HEK293 (cell line): ENCODE data around the gene OR7G3.

Experiments
- CTCF ChIA-PET: fragments of 350-600 bp; formaldehyde crosslinking; extraction: SDS; loops from one replicate; lab custom pipeline; 2021; ENCODE audit warnings: antibody characterized with exemption; lab: Yijun Ruan, JAX
- POLR2A ChIA-PET: fragments of 300-600 bp; formaldehyde crosslinking; extraction: SDS; loops from one replicate; lab custom pipeline; 2020; ENCODE audit warnings: antibody characterized with exemption, inconsistent platforms; lab: Yijun Ruan, JAX
- H3K27ac ChIP-seq: fragments of 200-500 bp; sonication (Bioruptor generic); 2 replicates; pipeline ENCODE4 v1.5.1; 2014; ENCODE audit warnings: low read depth, low read length, control low read depth, inconsistent platforms; ENCODE audit errors: extremely low read depth
- H3K36me3 ChIP-seq, 2 experiments: fragments of 200-500 bp in 1 of 2; sonication (Bioruptor generic) in 1 of 2; 1 replicate in 1 of 2; 2 replicates in 1 of 2; pipeline ENCODE4 v1.5.1; 2014 to 2017; ENCODE audit warnings: inconsistent platforms in 2 of 2, low read length in 2 of 2; ENCODE audit not compliant: control insufficient read depth in 2 of 2, insufficient read depth in 1 of 2
- H3K4me1 ChIP-seq: fragments of 200-500 bp; sonication (Bioruptor generic); 2 replicates; pipeline ENCODE4 v1.5.1; 2014; ENCODE audit warnings: mild to moderate bottlenecking, low read length, inconsistent platforms; ENCODE audit not compliant: control insufficient read depth, insufficient read depth
- H3K4me3 ChIP-seq: 2 replicates; pipeline ENCODE4 v1.5.1; 2011; ENCODE audit warnings: low read depth, mild to moderate bottlenecking, control low read depth, low read length, moderate library complexity
- H3K9me3 ChIP-seq: fragments of 200-500 bp; sonication (Bioruptor generic); 2 replicates; pipeline ENCODE4 v1.5.1; 2014; ENCODE audit warnings: low read depth, low read length, inconsistent platforms; ENCODE audit not compliant: control insufficient read depth, insufficient read depth
- ELK4 ChIP-seq: IDR thresholded peaks from 2 replicates; pipeline ENCODE4 v1.6.1; 2011; ENCODE audit warnings: mild to moderate bottlenecking, low read depth, low read length, borderline replicate concordance
- GFI1B ChIP-seq: fragments of 450-650 bp; formaldehyde crosslinking; IDR thresholded peaks from 2 replicates; pipeline ENCODE4 v1.5.1; 2016; ENCODE audit warnings: missing biosample characterization, missing genetic modification characterization
- GLIS1 ChIP-seq: fragments of 450-650 bp; formaldehyde crosslinking; IDR thresholded peaks from 2 replicates; pipeline ENCODE4 v1.5.1; 2016; ENCODE audit warnings: missing biosample characterization, missing genetic modification characterization
- GLIS2 ChIP-seq: fragments of 450-650 bp; formaldehyde crosslinking; IDR thresholded peaks from 2 replicates; pipeline ENCODE4 v1.5.1; 2016; ENCODE audit warnings: missing biosample characterization, missing genetic modification characterization
- KLF8 ChIP-seq: fragments of 450-650 bp; formaldehyde crosslinking; IDR thresholded peaks from 2 replicates; pipeline ENCODE4 v1.5.1; 2016; ENCODE audit warnings: missing biosample characterization, missing genetic modification characterization
- SP3 ChIP-seq: fragments of 450-650 bp; formaldehyde crosslinking; IDR thresholded peaks from 2 replicates; pipeline ENCODE4 v1.5.1; 2016; ENCODE audit warnings: missing biosample characterization, missing genetic modification characterization
- TRIM28 ChIP-seq: IDR thresholded peaks from 2 replicates; pipeline ENCODE4 v1.6.1; 2011; ENCODE audit warnings: low read length, control low read depth, borderline replicate concordance
- ZFP41 ChIP-seq: fragments of 450-650 bp; formaldehyde crosslinking; IDR thresholded peaks from 2 replicates; pipeline ENCODE4 v1.5.1; 2016; ENCODE audit warnings: missing biosample characterization, missing genetic modification characterization, borderline replicate concordance
- ZNF211 ChIP-seq: fragments of 450-650 bp; formaldehyde crosslinking; IDR thresholded peaks from 2 replicates; pipeline ENCODE4 v1.5.1; 2016; ENCODE audit warnings: low read depth, missing biosample characterization, missing genetic modification characterization
- ZNF221 ChIP-seq: fragments of 450-650 bp; formaldehyde crosslinking; IDR thresholded peaks from 2 replicates; pipeline ENCODE4 v1.5.1; 2017; ENCODE audit warnings: missing biosample characterization, missing genetic modification characterization, borderline replicate concordance
- ZNF223 ChIP-seq: fragments of 450-650 bp; formaldehyde crosslinking; IDR thresholded peaks from 2 replicates; pipeline ENCODE4 v1.5.1; 2016; ENCODE audit warnings: missing biosample characterization, missing genetic modification characterization
- ZNF394 ChIP-seq: fragments of 450-650 bp; formaldehyde crosslinking; IDR thresholded peaks from 2 replicates; pipeline ENCODE4 v1.5.1; 2016; ENCODE audit warnings: missing biosample characterization, missing genetic modification characterization, mild to moderate bottlenecking, moderate library complexity, borderline replicate concordance
- ZNF404 ChIP-seq: fragments of 450-650 bp; formaldehyde crosslinking; IDR thresholded peaks from 2 replicates; pipeline ENCODE4 v1.5.1; 2017; ENCODE audit warnings: missing biosample characterization, missing genetic modification characterization
- ZNF544 ChIP-seq: fragments of 450-650 bp; formaldehyde crosslinking; IDR thresholded peaks from 2 replicates; pipeline ENCODE4 v1.5.0; 2017; ENCODE audit warnings: missing biosample characterization, missing genetic modification characterization
- ZNF549 ChIP-seq: fragments of 450-650 bp; IDR thresholded peaks from 2 replicates; pipeline ENCODE4 v1.5.1; 2018; ENCODE audit warnings: missing biosample characterization, missing genetic modification characterization, mild to moderate bottlenecking, inconsistent platforms, moderate library complexity
- ZNF610 ChIP-seq: fragments of 450-650 bp; formaldehyde crosslinking; IDR thresholded peaks from 2 replicates; pipeline ENCODE4 v1.5.1; 2016; ENCODE audit warnings: missing biosample characterization, missing genetic modification characterization, borderline replicate concordance
- ZNF654 ChIP-seq: fragments of 450-650 bp; formaldehyde crosslinking; IDR thresholded peaks from 2 replicates; pipeline ENCODE4 v1.5.1; 2016; ENCODE audit warnings: low read depth, missing biosample characterization, missing genetic modification characterization
- ZNF658 ChIP-seq: fragments of 450-650 bp; formaldehyde crosslinking; IDR thresholded peaks from 2 replicates; pipeline ENCODE4; 2016; ENCODE audit warnings: missing biosample characterization, missing genetic modification characterization
- ZXDB ChIP-seq: fragments of 450-650 bp; formaldehyde crosslinking; IDR thresholded peaks from 2 replicates; pipeline ENCODE4 v1.5.1; 2016; ENCODE audit warnings: missing biosample characterization, missing genetic modification characterization
- TF ChIP-seq, protein P1 (sequence below): fragments of 450-650 bp; formaldehyde crosslinking; IDR thresholded peaks from 2 replicates; pipeline ENCODE4 v1.5.1; 2016; ENCODE audit warnings: missing biosample characterization, missing genetic modification characterization, low read depth
- TF ChIP-seq, protein P2 (sequence below): fragments of 450-650 bp; formaldehyde crosslinking; IDR thresholded peaks from 2 replicates; pipeline ENCODE4 v1.5.1; 2016; ENCODE audit warnings: missing biosample characterization, missing genetic modification characterization

OR7G3 gene

GRCh38 chr19:9139609-9140158, 12.9 kb upstream of the OR7G3 start:
- H3K4me1 ChIP-seq, result no peaks in the 10 kb centered on the region
- no peak overlapping the region; the same call in 1 of the 2 replicates for H3K27ac ChIP-seq
- H3K36me3 ChIP-seq, result peaks cover 4 to 16% of the 10 kb centered on the region in 2 experiments; a peak in 2 of 3 replicates
- no peaks in the 10 kb centered on the region for H3K9me3 ChIP-seq
- CTCF ChIA-PET, result no interaction called here
- POLR2A ChIA-PET, result no interaction called here
- H3K4me3 ChIP-seq, result peak overlapping the region; percentile 96
- TF ChIP-seq, protein P1, sequence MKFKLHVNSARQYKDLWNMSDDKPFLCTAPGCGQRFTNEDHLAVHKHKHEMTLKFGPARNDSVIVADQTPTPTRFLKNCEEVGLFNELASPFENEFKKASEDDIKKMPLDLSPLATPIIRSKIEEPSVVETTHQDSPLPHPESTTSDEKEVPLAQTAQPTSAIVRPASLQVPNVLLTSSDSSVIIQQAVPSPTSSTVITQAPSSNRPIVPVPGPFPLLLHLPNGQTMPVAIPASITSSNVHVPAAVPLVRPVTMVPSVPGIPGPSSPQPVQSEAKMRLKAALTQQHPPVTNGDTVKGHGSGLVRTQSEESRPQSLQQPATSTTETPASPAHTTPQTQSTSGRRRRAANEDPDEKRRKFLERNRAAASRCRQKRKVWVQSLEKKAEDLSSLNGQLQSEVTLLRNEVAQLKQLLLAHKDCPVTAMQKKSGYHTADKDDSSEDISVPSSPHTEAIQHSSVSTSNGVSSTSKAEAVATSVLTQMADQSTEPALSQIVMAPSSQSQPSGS, result peak; percentile 58
- TF ChIP-seq SP3 (tag by site-specific recombination), result no peak
- TF ChIP-seq, protein P2, sequence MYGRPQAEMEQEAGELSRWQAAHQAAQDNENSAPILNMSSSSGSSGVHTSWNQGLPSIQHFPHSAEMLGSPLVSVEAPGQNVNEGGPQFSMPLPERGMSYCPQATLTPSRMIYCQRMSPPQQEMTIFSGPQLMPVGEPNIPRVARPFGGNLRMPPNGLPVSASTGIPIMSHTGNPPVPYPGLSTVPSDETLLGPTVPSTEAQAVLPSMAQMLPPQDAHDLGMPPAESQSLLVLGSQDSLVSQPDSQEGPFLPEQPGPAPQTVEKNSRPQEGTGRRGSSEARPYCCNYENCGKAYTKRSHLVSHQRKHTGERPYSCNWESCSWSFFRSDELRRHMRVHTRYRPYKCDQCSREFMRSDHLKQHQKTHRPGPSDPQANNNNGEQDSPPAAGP (tag by site-specific recombination), result no peak

- Histone ChIP-seq H3K4me3 (no peak overlapping the region), H3K4me1 (no peaks in the 10 kb centered on the region), H3K36me3 (no peaks in the 10 kb centered on the region), H3K9me3 (no peaks in the 10 kb centered on the region), H3K27ac (no peak overlapping the region)
- CTCF ChIA-PET, result interaction anchor here (0.9 to 1.4 kb wide), 2 partner anchors 11 to 476 kb away, joined by 3 read pairs; no protein-coding TSS in a partner anchor
- no peak for TF ChIP-seq TRIM28
- TF ChIP-seq ELK4, result no peak
- TF ChIP-seq KLF8 (tag by site-specific recombination), result no peak
- TF ChIP-seq GLIS1 (tag by site-specific recombination), result no peak
- TF ChIP-seq ZNF654 (tag by site-specific recombination), result no peak
- no peak for TF ChIP-seq ZNF221 (tag by site-specific recombination)
- TF ChIP-seq ZNF394 (tag by site-specific recombination), result no peak
- TF ChIP-seq ZFP41 (tag by site-specific recombination), result no peak
- TF ChIP-seq, protein P2 (tag by site-specific recombination), result no peak
- no peak for TF ChIP-seq ZNF211
- no peak for TF ChIP-seq ZNF549 (tag by site-specific recombination)
- no peak for TF ChIP-seq ZNF610
- no peak for TF ChIP-seq ZNF223 (tag by site-specific recombination)
- no peak for TF ChIP-seq ZXDB (tag by site-specific recombination)
- TF ChIP-seq ZNF404, result no peak
- no peak for TF ChIP-seq GLIS2
- no peak for TF ChIP-seq ZNF544 (tag by site-specific recombination)
- no peak for TF ChIP-seq GFI1B (tag by site-specific recombination)
- no peak for TF ChIP-seq ZNF658 (tag by site-specific recombination)
- POLR2A ChIA-PET, result interaction anchor here (0.6 to 0.7 kb wide), 2 partner anchors 74 to 475 kb away, joined by 3 to 5 read pairs; no protein-coding TSS in a partner anchor
Measured at GRCh38 chr19:9132422-9132821, 5.7 kb upstream of the OR7G3 start.
